Measurements from ENCODE around the gene EMSY.

DNA sequence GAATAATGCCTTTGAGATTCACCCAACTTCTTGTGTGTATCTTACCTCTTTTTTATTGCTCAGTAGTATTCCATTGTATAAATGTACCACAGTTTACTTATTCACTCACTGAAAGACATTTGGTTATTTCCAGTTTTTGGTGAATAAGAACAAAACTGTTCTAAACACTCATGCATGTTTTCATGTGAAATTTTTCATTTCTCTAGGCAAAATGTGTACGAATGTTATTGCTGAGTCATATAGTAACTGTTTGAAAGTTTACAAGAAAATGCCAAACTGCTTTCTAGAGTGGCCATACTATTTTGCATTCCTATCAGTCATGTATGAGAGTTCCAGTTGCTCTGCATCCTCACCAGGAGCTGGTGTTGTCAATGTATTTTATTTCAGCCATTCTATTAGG lies 8.8 kb upstream of the EMSY start:
- TF ChIP-seq POLR2A (IDR thresholded peaks at IDR 0.05): no peak
- TF ChIP-seq, protein P1, sequence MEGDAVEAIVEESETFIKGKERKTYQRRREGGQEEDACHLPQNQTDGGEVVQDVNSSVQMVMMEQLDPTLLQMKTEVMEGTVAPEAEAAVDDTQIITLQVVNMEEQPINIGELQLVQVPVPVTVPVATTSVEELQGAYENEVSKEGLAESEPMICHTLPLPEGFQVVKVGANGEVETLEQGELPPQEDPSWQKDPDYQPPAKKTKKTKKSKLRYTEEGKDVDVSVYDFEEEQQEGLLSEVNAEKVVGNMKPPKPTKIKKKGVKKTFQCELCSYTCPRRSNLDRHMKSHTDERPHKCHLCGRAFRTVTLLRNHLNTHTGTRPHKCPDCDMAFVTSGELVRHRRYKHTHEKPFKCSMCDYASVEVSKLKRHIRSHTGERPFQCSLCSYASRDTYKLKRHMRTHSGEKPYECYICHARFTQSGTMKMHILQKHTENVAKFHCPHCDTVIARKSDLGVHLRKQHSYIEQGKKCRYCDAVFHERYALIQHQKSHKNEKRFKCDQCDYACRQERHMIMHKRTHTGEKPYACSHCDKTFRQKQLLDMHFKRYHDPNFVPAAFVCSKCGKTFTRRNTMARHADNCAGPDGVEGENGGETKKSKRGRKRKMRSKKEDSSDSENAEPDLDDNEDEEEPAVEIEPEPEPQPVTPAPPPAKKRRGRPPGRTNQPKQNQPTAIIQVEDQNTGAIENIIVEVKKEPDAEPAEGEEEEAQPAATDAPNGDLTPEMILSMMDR (IDR thresholded peaks at IDR 0.05): no peak

Data from prostate gland (tissue), 2 donors.